Colonic mucosa (tissue), 4 donors: ENCODE results near the gene DIP2C. TPM values are rescaled to one million over a fixed set of nuclear protein-coding genes. Genes with fewer than 3 reads are reported as not detected.
A peak's percentile ranks its signal among the peaks of the same experiment; 100 is the strongest.

Experiments
- DNase-seq: peaks from one replicate; pipeline ENCODE4 v3.0.0-alpha.2; 2020
- H3K27ac ChIP-seq: fragments of 200-600 bp; one replicate; pipeline ENCODE4 v1.8.0; 2021
- H3K27me3 ChIP-seq: fragments of 200-600 bp; one replicate; pipeline ENCODE4 v1.8.0; 2021
- H3K36me3 ChIP-seq: fragments of 200-600 bp; one replicate; pipeline ENCODE4 v1.8.0; 2021
- H3K4me1 ChIP-seq: fragments of 200-600 bp; one replicate; pipeline ENCODE4 v1.8.0; 2021; ENCODE audit warnings: mild to moderate bottlenecking
- H3K4me3 ChIP-seq: fragments of 200-600 bp; one replicate; pipeline ENCODE4 v1.8.0; 2021
- H3K9ac ChIP-seq, 2 donors: one replicate each; pipeline ENCODE4 v1.7.0; 2013; ENCODE audit warnings: control low read depth in 2 of 2, low read depth in 2 of 2, low read length in 2 of 2
- H3K9me3 ChIP-seq: fragments of 200-600 bp; one replicate; pipeline ENCODE4 v1.8.0; 2021
- CTCF ChIP-seq: fragments of 200-600 bp; IDR thresholded peaks from one replicate; pipeline ENCODE4 v1.8.0; 2022; ENCODE audit warnings: antibody characterized with exemption, mild to moderate bottlenecking
- intact Hi-C: fragments of 100-400 bp; cut with DNase I; formaldehyde crosslinking; loops from one replicate; pipeline ENCODE4 v1.14.1; 2022
- total RNA-seq, 2 donors: library from RNA; stranded (reverse); fragmentation: NEBNext Ultra II Directional in 1 of 2; extraction: Animal tissue kit (Norgen Biotek cat#: 25700) in 1 of 2; gene quantifications; one replicate each; pipeline ENCODE4 v1.2.1, GENCODE V29; 2021
- donor health status: healthy.
- donor health status: DM: no; HTN: no; CAD: no.
- donor health status: DM: no; HTN: no; CAD: no.

DIP2C gene
- total RNA-seq, 2 donors from 2014 or later = 7.6 to 11.2 TPM

GRCh38 chr10:406976-407375 lies 282.5 kb downstream of the DIP2C start:
- H3K4me3 ChIP-seq = no peak overlapping the region
- intact Hi-C loops = no loop called here
- no peaks in the 10 kb centered on the region for H3K4me1 ChIP-seq
- no peak overlapping the region for H3K27ac ChIP-seq
- no peaks in the 10 kb centered on the region for H3K9me3 ChIP-seq
- H3K27me3 ChIP-seq = no peaks in the 10 kb centered on the region
- TF ChIP-seq CTCF = no peak
- no peaks in the 10 kb centered on the region for H3K36me3 ChIP-seq
- no peak for DNase-seq
- no peak overlapping the region for H3K9ac ChIP-seq

DNA sequence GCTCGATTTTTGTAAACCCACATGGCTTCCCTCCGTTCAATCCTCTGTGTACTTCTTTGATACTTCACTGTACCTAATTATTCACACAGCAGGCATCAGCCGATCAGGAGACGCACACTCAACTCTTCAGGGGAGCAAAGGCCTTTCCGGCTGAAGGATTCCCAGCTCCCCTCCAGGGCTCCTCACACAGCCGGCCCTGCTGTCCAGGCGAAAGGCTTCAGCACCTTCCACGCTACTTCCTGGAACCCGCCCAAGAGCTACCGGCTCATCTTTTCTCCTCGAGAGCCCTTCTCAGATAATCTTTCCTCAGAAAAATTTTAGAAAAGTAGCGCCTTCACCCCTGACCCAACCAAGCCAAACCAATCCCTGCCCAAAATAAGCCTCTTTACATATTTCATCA lies 283.8 kb downstream of the DIP2C start:
- H3K9ac ChIP-seq = no peak overlapping the region
- no peaks in the 10 kb centered on the region for H3K36me3 ChIP-seq
- H3K27ac ChIP-seq = no peak overlapping the region
- no peak overlapping the region for H3K4me3 ChIP-seq
- no peak for TF ChIP-seq CTCF
- no peaks in the 10 kb centered on the region for H3K4me1 ChIP-seq
- intact Hi-C loops = no loop called here
- DNase-seq = no peak
- no peaks in the 10 kb centered on the region for H3K27me3 ChIP-seq
- H3K9me3 ChIP-seq = no peaks in the 10 kb centered on the region

DNA sequence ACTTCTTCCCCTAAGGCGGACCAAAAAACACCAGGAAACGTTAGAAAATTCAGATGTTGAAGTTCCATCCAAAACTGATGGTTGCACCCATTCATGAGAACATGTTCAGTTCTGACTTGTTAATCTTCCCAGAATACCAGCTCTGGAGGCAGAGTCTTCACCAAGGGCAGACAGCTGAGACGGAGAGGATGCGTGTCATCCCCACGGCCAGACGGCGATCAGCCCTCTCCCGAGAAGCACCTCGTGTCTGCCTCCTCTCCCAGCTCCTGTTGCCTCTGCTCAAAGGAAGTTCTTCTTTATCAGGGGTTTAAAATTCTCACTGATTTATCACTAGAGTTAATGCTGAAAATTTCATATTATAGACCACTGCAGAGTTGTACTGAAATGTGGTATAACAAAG lies 284.5 kb downstream of the DIP2C start:
- Histone ChIP-seq H3K27ac (no peak overlapping the region), H3K9ac (no peak overlapping the region), H3K27me3 (no peaks in the 10 kb centered on the region), H3K9me3 (no peaks in the 10 kb centered on the region), H3K4me3 (no peak overlapping the region), H3K36me3 (no peaks in the 10 kb centered on the region), H3K4me1 (no peaks in the 10 kb centered on the region)
- TF ChIP-seq CTCF = no peak
- peak; percentile 3 for DNase-seq
- intact Hi-C loops = no loop called here

- Histone ChIP-seq H3K9ac (no peak overlapping the region), H3K4me3 (no peak overlapping the region), H3K4me1 (no peaks in the 10 kb centered on the region), H3K27me3 (no peaks in the 10 kb centered on the region), H3K36me3 (no peaks in the 10 kb centered on the region), H3K9me3 (no peaks in the 10 kb centered on the region), H3K27ac (no peak overlapping the region)
- intact Hi-C loops = no loop called here
- TF ChIP-seq CTCF = no peak
- DNase-seq = peak; percentile 4
Measured at GRCh38 chr10:404346-404745, 285.1 kb downstream of the DIP2C start.

DNA sequence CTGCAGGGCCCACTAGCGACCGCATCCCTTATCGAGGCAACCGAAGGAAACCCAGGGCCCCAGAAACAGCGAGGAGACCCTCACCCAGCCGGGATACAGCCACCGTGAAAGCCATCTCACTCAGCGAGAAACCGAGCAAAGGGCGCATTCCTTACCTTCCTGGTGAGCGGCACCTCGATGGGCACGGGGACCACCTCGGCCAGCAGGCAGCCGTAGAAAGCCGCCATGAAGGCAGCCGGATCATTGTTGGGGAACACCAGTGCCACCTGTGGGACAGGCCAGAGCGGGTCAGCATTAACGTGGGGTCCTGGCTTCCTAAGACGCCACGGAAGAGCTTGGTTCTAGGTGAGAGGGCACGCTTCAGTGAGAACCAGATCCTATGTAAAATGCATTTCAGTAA lies 290.5 kb downstream of the DIP2C start:
- Histone ChIP-seq H3K4me1 (no peaks in the 10 kb centered on the region), H3K9me3 (no peaks in the 10 kb centered on the region), H3K27ac (no peak overlapping the region), H3K27me3 (no peaks in the 10 kb centered on the region), H3K36me3 (no peaks in the 10 kb centered on the region), H3K9ac (no peak overlapping the region), H3K4me3 (no peak overlapping the region)
- intact Hi-C loops = no loop called here
- no peak for DNase-seq
- TF ChIP-seq CTCF = no peak
